CD4-positive, alpha-beta T cell treated with Interleukin-12 subunit alpha and Interleukin-12 subunit beta, for 1 hour (primary cell): Measurements from ENCODE around the gene SEMA3A.

Source experiments
- DNase-seq: peaks from one replicate; pipeline ENCODE4 v3.0.0-alpha.2; 2020

Gene SEMA3A

GRCh38 chr7:84002348-84002747, 192.2 kb downstream of the SEMA3A start:
- no peak for DNase-seq

- no peak for DNase-seq
Measured at GRCh38 chr7:83996879-83997278, 197.7 kb downstream of the SEMA3A start.

- DNase-seq, result no peak
Measured at GRCh38 chr7:83987764-83988163, 206.8 kb downstream of the SEMA3A start.

DNA sequence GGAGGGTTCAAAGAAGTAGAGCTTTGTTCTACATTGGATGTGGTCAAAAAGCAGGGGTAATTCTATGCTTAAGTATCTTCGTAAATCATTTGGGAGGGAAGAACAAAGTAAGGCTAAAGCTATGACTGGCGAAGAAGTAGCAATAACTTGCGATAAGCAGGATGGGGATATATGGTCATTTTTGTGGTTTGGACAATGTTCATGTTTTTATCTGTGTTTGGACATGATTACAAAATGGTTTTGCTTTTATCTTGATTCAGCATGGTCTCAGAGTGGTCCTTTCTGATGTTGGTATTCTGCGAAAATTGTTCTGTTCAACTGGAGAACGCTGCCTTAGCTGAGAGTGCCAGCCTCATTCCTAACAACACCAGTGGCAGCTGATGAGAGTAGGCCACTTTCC, 208.8 kb downstream of the SEMA3A start:
- no peak for DNase-seq

GRCh38 chr7:83984591-83984990, 210.0 kb downstream of the SEMA3A start:
- DNase-seq, result no peak

DNA sequence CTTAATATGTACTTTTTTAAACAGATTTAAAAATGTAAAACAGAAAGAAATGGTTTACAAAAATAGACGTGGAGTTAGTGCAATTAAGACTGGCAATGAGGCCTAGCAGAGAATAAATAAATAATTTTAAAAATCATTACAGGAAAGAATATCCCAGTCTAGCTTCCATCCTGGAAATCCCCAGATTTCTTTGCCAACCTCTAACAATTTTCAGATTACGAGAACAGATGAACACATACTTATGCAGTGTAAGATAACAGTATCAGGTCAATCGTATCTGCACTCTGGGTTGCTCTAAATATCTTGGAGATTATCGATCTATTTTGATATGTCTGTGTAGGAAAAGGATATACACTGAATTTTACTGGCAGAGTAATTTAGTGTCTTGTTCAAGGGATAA, 210.5 kb downstream of the SEMA3A start:
- no peak for DNase-seq

DNA sequence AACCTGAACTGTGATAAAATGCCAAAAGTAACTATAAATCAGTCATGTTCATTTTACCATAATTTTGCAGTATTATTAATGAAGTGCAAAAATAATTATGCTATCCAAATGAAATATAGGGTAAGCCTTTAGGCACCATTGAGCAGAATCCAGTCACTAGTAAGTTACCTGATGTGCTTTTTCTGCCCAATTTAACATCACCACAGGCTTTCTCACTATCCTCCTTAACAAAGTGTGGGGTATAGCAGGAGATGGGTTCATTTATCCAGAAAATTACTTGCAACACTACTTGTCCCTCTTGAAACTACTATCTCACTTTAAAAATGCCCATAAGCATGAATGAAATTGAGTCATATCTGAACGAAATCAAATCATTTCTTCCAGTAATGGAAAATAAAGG, 211.0 kb downstream of the SEMA3A start:
- no peak for DNase-seq

DNA sequence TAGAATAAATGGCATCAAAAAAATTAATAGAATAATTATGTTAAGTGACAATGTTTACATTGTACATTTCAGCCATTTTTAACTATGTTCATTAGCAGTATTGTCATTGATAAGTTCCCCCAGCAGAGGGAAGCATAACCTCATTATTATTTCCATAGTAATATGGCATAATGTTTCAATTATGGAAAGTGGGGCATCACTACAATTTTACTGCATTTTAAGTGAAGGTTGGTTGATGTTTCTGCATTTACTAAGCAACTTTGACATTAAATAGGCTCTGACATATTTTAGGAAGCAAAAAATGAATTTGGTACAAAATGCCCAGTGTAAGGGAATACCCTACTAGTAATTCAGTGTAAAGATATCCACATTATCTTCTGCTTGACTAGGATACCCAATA, 218.3 kb downstream of the SEMA3A start:
- peak; percentile 32 for DNase-seq

DNA sequence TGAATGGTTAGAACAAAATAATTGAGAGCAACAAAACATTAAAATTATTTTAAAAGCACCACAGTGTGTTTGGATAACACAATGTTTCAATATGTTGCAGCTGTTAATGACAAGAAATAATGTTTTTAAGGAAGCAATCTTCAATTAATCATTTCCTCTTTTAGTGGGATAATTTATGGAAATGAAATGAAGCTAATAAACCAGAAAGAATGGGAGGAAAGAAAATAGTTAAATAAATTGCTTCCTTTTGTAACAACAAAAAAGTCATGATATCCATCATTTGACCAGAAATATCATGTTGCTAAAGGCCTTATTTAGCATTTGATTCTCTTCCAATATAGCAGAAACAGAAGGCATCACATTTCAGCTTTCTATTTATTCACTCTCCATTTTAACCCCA, 224.5 kb downstream of the SEMA3A start:
- DNase-seq, result no peak

- DNase-seq, result no peak
Measured at GRCh38 chr7:83964318-83964717, 230.3 kb downstream of the SEMA3A start.

- DNase-seq, result no peak
Measured at GRCh38 chr7:83957333-83957732, 237.3 kb downstream of the SEMA3A start.

DNA sequence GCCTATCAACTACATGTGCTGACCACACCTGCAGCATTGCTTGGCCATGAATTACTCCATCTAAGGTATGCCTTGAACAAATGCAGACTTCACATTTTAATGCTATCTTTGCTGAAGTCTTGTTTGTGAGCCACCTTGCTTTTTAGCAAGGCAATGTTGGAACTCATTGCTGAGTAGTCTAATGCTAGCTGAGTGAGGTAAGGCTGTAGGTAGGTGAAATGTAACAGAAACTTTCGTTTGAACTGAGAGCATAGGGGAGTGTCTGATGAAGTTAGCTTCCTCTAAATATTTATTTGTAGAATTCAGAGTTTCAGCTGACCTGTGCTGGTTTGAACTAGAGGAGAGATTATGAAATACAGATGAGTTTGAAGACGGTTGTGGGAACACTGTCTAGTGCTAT, 238.5 kb downstream of the SEMA3A start:
- DNase-seq, result no peak

- DNase-seq, result no peak
Measured at GRCh38 chr7:83952236-83952635, 242.4 kb downstream of the SEMA3A start.

DNA sequence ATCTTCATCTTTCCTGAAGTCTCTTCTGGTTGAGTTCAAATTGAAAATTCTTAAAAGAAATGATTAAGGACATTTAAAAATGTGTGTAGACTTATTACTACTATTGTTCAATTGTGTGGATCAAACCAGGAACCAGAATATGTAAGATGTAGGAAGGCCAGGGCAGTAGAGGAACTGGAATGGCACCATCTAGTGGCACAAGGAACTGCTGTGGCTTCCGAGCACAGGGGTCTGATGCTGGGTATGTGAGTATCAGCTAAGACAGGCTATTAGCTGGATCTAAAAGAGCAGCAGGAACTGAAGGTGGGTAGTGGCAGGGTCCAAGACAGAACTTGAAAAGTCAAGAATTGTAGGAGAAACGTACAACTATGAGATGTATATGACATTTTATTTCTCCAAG, 247.3 kb downstream of the SEMA3A start:
- no peak for DNase-seq

DNA sequence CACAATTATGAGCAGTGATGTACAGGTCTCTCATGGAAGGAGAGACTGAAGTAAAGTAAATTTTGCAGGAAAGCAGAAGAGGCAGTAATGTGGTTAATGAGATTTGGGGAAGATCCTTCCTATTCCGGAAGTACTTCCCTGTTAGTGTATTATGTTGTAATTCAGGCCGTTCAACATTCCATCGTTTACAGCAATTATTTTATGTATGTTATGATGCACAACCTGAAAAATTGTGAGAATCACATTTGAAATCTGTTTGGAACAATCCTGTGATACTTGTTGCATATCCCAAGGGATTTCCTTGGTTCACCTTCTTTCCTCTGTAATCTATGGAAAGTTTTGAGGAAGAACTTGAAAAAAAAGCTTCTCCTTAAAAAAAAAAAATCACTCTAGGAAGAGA, 247.8 kb downstream of the SEMA3A start:
- no peak for DNase-seq

- no peak for DNase-seq
Measured at GRCh38 chr7:83941300-83941699, 253.3 kb downstream of the SEMA3A start.

GRCh38 chr7:83937930-83938329, 256.7 kb downstream of the SEMA3A start:
- no peak for DNase-seq

DNA sequence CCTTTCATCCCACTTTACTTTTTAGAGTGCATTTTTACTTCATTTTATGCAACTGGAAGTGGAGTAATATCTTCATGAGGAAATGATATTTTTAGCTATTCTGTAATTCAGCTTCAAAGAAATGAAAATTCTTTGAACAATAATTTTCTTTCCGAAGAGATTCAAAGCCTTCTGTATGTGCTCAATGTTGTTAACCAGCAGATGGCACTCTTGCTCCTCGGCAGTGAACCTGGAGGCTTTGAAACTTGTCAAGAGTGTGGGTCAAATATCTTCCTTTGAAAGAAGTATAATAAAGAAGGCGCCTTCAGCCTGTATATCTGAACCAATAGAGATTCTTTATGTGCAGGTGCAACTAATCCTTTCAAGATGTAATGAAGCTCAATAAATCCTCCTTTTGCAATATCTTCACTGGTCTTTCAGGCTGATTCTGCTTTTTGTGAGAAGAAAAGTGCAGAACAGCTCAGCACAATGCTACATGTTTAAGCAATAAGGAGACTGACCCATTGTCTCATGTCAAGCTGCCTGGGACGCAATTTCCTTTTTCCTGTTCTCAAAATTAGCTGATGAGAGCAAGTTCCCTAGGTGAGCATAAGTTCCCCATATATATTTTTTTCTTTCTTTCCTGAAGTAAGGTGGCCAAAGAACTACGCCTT, 258.4 kb downstream of the SEMA3A start:
- peak; percentile 27 for DNase-seq

GRCh38 chr7:83934118-83934734, 260.4 kb downstream of the SEMA3A start:
- no peak for DNase-seq

DNA sequence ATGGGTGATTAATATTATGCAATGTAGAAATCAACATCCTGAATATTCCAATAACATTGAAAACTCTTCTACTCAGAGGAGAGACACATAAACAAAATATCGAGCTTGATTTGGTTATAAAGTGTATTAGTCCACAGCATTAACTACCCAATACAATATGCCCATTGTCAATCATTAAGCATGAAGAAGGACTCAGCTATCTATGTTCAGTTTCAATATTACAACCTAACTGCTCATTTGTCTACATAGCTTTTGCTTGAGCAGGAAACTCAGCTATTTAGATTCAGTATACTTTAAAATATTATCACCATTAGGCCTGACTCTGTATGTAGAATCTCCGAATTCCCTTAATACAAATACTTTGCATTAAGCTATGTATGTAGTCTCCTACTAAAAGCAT, 262.6 kb downstream of the SEMA3A start:
- DNase-seq, result no peak

DNA sequence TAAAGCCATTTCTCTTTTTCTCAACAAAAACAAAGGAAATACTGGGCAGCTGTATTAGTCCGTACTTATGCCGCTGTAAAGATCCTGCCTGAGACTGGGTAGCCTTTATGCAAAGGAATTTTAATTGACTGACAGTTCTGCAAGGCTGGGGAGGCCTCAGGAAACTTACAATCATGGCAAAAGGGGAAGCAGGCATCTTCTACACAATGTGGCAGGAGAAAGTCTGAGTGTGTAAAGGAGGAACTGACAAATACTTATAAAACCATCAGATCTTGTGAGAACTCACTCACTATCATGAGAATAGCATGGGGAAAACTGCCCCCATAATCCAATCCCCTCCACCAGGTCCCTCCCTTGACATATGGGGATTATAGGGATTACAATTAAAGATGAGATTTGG, 264.3 kb downstream of the SEMA3A start:
- DNase-seq, result no peak

- DNase-seq, result no peak
Measured at GRCh38 chr7:83925860-83926259, 268.7 kb downstream of the SEMA3A start.

- DNase-seq, result no peak
Measured at GRCh38 chr7:83921941-83922607, 272.5 kb downstream of the SEMA3A start.

- DNase-seq, result no peak
Measured at GRCh38 chr7:83921271-83921940, 273.2 kb downstream of the SEMA3A start.
